Activated T-cell treated with anti-CD3 and anti-CD28 coated beads for 48 hours (primary cell): ENCODE measurements around the gene TJP3.

Experiments used
- DNase-seq: peaks from one replicate; pipeline ENCODE4 v3.0.0-alpha.2; 2020; ENCODE audit warnings: low read depth

The TJP3 gene

GRCh38 chr19:3691726-3692125 is 16.5 kb upstream of the TJP3 start:
- DNase-seq, result no peak

GRCh38 chr19:3692141-3693024 is 15.8 kb upstream of the TJP3 start:
- DNase-seq, result peak; percentile 49

- no peak for DNase-seq
Measured at GRCh38 chr19:3693025-3693925, 14.9 kb upstream of the TJP3 start.

- DNase-seq, result no peak
Measured at GRCh38 chr19:3694361-3695123, 13.6 kb upstream of the TJP3 start.

- no peak for DNase-seq
Measured at GRCh38 chr19:3695124-3695733, 13.0 kb upstream of the TJP3 start.

- DNase-seq, result no peak
Measured at GRCh38 chr19:3695986-3696659, 12.1 kb upstream of the TJP3 start.

- DNase-seq, result no peak
Measured at GRCh38 chr19:3696660-3696995, 11.6 kb upstream of the TJP3 start.

GRCh38 chr19:3697094-3697493 is 11.1 kb upstream of the TJP3 start:
- no peak for DNase-seq

GRCh38 chr19:3697671-3698385 is 10.4 kb upstream of the TJP3 start:
- DNase-seq, result no peak

GRCh38 chr19:3698386-3698950 is 9.7 kb upstream of the TJP3 start:
- no peak for DNase-seq

GRCh38 chr19:3698974-3699740 is 9.0 kb upstream of the TJP3 start:
- no peak for DNase-seq

- DNase-seq, result no peak
Measured at GRCh38 chr19:3699741-3700241, 8.4 kb upstream of the TJP3 start.

- DNase-seq, result peak; percentile 94
Measured at GRCh38 chr19:3700242-3701032, 7.7 kb upstream of the TJP3 start, which contains the start of gene PIP5K1C. Gene PIP5K1C (minus strand): TSS chr19:3700468. CDS start chr19:3700390, 78 bp downstream.

GRCh38 chr19:3701200-3701599 is 7.0 kb upstream of the TJP3 start:
- DNase-seq, result no peak

- DNase-seq, result no peak
Measured at GRCh38 chr19:3707868-3708206, 347 bp upstream of the TJP3 start.

- DNase-seq, result no peak
Measured at GRCh38 chr19:3710265-3710812, 2.2 kb downstream of the TJP3 start.

GRCh38 chr19:3712663-3713611 is 4.8 kb downstream of the TJP3 start:
- DNase-seq, result no peak
